HG02623 (cell line): ENCODE results near the gene C16orf90.
"Not testable (repeated sequence)": the region's sequence is repeated elsewhere in the genome, so short reads cannot be mapped to it uniquely, and the experiment has no call there.

Experiments used
- ATAC-seq: cut with Tn5 transposase; IDR thresholded peaks from one replicate; pipeline ENCODE4 v1.9.1; 2021; ENCODE audit warnings: moderate library complexity; ENCODE audit not compliant: unreplicated experiment

The C16orf90 gene

GRCh38 chr16:3485097-3485745 is 10.1 kb downstream of the C16orf90 start:
- no peak for ATAC-seq

DNA sequence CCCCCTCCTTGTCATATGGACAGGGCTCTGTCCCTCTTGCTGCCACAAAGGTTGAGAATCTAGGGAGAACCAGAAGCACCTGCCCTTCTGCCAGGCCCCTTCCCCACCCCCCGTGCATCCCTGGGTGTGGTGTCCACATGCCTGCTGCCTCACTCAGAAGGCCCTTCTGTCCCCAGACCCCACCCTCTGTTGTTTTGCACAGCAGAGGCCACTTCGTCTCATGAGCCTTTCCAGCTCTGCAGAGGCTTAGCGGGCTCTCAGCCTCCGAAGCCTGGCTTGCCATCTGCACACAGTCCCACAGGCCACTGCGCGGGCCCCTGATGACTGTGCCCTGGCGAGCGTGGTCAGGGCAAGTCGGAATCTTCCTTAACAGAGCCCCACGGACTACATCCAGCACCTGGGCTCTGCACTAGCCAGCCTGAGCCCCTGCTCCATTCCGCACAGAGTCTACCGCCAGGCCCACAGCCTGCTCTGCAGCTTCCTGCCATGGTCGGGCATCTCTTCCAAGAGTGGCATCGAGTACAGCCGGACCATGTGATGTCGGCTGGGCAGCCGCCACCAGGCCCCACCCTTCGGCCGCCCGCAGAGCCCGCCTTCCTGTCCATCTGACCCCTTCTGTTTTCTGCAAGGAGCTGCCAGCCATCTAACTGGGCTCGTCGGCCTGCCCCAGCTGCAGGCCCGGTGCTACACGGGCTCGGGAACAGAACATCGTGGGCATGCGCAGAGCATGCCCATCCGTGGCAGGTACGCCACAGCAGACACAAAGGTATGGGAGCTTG is 10.8 kb downstream of the C16orf90 start:
- no peak for ATAC-seq

- no peak for ATAC-seq
These were observed 12.5 kb downstream of the C16orf90 start for GRCh38 chr16:3482659-3483241.

DNA sequence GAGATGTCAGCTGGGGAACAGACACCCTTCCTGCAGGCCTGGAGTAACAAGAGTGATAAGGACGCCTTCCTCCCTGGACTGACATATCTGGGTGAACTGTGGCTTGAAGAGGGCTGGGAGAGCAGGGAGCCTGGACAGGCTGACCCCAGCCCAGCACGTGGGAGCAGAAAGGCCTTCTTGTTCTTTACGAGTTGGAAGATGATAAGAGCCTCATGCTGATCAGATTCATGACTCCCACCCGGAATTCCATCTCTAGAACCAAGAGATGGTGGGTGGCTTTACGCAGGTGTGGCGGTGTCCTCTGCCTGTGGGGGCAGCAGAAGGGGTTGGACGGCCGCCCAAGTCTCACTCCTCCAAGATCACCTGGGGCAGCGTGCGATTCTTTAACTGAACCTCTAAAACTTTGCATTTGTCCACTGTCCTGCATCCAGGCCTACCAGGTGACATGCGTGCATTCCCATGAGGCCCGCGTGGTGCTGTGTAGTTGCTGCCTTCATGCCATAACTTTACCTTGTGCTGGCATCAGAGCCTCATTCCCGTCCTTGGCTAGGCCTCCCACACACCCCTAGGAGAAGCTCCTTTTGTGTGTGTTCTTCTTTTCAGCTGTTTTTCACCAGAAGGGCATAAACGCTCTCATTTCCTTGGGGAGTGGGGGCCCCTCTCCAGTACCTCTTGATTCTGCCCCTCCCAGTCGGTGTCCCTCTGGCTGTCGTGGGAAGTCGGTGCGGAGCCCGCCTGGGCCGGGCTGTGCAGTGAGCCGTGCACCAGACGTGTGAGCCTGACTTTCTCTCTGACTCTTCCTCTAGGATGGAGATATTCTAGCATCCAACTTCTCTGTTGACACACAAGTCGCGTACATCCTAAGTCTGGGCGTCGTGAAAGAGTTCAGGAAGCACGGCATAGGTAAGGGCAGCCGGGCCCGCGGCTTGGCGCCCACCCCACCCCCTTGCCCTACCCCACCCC is 13.3 kb downstream of the C16orf90 start:
- no peak for ATAC-seq

DNA sequence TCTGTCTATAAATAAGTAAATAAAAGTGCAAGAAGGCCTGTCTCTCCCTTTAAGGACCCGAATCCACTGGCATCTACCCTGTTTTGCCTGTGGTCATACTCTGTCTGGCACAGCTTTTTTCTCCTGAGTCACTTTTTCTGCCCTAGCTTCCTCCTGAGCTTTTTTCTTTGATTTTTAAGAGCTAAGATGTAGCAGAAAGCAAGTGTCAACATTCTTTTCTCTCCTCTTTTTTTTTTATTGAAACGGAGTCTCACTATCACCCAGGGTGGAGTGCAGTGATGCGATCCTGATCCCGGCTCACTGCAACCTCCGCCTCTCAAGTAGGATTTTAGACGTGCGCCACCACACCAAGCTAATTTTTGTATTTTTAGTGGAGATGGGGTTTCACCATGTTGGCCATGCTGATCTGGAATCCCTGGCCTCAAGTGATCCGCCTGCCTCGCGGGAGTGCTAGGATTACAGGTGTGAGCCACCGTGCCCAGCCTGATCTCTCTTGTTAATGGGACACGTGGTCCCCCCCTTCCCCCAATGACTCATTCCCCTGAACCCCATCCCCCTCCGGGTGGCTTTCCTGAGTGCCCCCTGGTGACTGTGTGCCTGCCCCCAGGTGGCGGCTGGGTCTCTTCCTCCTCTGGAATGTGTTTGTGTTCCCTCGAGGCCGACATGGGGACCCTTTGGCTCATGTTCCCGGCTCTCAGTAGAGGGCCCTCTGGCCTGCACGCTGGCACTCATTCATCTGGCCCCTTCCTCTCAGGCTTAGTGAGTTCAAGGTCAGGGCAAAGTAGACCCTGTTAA is 14.2 kb downstream of the C16orf90 start:
- ATAC-seq = no peak

- ATAC-seq = no peak
These were observed 15.6 kb downstream of the C16orf90 start for GRCh38 chr16:3479654-3480216.

DNA sequence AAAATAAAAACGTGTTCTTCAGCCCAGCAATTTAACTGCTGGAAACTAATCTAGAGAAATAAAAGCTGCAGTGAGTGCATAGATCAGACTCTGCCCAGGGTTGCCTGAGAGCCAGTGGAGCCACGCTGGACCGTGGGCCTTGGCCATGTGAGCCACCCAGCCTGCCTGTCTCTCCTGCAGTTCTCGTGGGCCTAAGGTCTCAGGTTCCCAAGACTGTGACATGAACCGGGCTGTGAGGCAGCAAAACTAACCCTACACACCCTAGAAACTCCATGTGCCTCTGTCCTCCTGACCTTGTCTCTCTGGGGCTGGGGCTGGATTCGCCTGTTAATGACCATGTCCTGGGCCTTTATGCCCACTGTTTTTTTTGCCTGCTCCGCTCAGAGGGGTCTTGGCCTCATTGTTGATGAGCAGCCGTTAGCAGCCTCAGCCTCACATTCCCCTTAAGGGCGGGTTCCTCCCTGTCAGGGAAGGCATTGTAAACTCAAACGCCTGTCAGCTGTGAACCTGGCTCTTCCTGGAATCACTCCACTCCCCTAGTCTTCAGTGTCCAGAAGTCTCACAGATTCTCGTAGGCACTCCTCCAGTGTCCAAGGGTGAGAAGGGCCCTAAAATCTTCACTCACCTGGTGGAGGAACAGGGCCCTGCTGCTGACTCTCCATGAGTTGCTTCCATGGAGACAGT is 16.9 kb downstream of the C16orf90 start:
- ATAC-seq = no peak

DNA sequence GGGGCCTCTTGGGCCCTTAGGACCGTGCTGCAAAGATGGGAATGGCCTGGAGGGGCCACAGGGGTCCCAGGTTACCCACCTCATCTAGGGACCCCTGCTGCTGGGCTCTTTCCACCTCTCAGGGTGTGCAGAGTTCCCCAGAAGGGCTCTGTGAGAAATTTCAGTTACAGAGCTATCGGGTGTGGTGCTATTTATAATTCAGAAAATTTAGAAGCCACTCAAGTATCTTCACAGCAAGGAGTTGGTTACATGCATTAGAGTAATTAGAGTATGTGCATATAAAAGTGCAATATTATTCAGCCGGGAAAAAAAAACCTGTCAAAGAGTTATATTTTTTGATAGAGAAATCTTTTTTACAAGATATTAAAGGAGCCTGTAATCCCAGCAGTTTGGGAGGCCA is 18.9 kb downstream of the C16orf90 start:
- no peak for ATAC-seq

- ATAC-seq = no peak
These were observed 19.5 kb downstream of the C16orf90 start for GRCh38 chr16:3475604-3476375.

GRCh38 chr16:3474870-3475269 is 20.4 kb downstream of the C16orf90 start:
- not testable (repeated sequence) for ATAC-seq

DNA sequence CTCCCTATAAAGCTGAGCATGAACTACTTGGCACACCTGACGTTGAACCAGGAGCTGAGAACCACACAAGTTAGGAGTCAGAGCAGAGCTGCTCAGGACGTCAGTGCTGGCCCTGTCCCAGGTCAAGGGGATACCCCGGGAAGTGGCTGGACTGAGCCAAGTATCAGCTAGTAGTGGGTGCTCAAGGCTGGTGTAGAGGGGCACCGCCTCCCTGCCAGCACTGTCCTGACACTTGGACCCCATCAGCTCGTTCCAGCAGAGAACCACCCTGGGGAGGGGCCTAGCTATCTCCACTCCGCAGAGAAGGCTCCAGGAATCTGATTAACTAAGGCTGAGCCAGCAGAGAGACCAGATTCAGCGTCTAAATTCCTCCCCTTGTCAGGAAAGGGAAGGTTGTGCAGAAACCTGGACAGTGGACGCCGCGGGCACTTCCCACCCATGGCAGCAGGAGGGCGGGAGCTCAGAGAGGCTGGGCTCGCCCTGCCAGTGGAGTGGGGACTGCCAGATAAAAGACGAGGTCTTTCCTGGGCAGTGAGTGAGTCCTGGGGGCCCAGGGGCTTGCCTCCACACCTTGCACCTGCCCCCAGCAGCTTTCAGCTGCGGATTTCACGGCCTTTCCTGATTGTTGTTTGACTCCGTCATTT is 21.0 kb downstream of the C16orf90 start:
- no peak for ATAC-seq

DNA sequence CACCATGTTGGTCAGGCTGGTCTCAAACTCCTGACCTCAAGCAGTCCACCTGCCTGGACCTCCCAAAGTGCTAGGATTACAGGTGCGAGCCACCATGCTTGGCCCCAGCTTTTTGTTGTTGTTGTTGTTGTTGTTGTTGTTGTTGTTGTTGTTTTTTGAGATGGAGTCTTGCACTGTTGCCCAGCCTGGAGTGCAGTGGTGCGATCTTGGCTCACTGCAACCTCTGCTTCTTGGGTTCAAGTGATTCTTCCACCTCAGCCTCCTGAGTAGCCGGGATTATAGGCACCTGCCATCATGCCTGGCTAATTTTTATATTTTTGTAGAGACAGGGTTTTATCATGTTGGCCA is 21.7 kb downstream of the C16orf90 start:
- not testable (repeated sequence) for ATAC-seq

DNA sequence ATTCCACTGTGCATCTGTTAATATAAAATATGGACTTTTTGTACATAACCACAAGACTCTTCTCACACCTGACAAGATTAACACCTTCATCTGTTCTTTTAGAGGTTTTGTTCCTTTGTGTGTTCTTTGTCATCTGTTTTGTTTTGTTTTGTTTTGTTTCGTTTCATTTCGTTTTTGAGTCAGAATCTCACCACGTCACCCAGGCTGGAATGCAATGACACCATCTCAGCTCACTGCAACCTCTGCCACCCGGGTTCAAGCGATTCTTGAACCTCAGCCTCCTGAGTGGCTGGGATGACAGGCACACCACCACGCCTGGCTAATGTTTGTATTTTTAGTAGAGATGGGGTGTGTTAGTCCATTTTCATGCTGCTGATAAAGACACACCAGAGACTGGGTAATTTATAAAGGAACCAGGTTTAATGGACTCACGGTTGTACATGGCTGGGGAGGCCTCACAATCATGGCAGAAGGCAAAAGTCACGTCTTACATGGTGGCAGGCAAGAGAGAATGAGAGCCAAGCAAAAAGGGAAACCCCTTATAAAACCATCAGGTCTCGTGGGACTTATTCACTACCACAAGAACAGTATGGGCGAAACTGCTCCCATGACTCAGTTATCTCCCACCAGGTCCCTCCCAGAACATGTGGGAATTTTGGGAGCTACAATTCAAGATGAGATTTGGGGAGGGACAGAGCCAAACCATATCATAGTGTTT is 22.3 kb downstream of the C16orf90 start:
- no peak for ATAC-seq

GRCh38 chr16:3471518-3472176 is 23.6 kb downstream of the C16orf90 start:
- no peak for ATAC-seq

- ATAC-seq = no peak
These were observed 24.6 kb downstream of the C16orf90 start for GRCh38 chr16:3470723-3471122.

DNA sequence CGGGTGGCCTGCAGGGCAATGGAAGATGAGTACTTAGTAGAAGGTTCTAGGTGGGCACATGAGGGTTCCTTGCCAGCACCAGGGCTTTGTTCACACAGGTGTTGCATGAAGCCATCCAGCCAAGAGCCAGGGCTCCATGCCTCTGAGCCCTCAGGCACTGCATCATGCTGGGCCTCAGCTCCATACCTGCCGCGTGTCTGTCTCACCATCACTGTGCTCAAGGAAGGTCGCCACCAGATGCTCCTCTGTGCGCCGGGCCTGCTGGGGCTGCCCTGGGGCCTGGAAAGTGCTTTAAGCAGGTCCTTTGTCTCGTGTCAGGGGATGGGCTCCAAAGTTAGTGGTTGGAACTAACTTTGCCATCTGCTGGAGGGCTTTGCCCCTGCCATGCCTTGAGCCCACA is 25.6 kb downstream of the C16orf90 start:
- ATAC-seq = no peak

DNA sequence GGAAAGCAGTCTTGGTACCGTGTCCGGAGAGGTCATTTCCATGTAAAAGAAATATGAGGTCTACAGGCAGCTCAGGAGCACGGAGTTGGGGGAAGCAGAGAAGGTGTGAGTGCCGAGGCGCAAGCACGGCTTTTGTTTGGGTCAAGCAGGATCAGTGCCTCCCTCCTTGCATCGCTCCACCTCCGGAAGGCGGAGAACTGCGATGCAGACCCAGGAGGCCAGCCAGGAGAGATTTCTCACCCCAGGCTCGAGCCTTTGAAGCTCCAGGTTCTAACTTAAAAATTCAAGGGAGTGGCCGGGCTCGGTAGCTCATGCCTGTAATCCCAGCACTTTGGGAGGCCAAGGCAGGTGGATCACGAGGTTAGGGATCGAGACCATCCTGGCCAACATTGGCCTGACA is 26.8 kb downstream of the C16orf90 start:
- no peak for ATAC-seq
